HCT116 (cell line): ENCODE results near the gene ANXA8. TPM values are rescaled to one million over a fixed set of nuclear protein-coding genes. Genes with fewer than 3 reads are reported as not detected.

Experiments used
- ATAC-seq: fragments of 200-7000 bp; cut with Tn5 transposase; 2 replicates; pipeline ENCODE4 v1.9.1; 2020; ENCODE audit warnings: mild to moderate bottlenecking, moderate library complexity
- BruUV-seq: library from RNA; stranded (reverse); fragments of 400-500 nt; replicated peaks from 2 replicates; lab custom pipeline; 2021; lab: Mats Ljungman, UMichigan
- CTCF ChIA-PET: fragments of 300-600 bp; sonication (Branson Sonifier 250); formaldehyde crosslinking; loops from one replicate; lab custom pipeline; 2021; ENCODE audit warnings: antibody characterized with exemption; lab: Charles Lee
- POLR2A ChIA-PET: fragments of 300-600, 350-600 bp; sonication (Branson Sonifier 250); formaldehyde crosslinking; loops from one replicate; lab custom pipeline; 2021; ENCODE audit warnings: antibody characterized with exemption; lab: Charles Lee
- RAD21 ChIA-PET, 2 experiments: fragments of 300-600 bp; sonication (Branson Sonifier 250); formaldehyde crosslinking; loops; one replicate each; lab custom pipeline; 2023; ENCODE audit warnings: low total read pairs in 2 of 2; ENCODE audit not compliant: uncharacterized antibody in 2 of 2, unreplicated experiment in 2 of 2, low non-redundant PET in 1 of 2; lab: Charles Lee
- DNase-seq: peaks from one replicate; pipeline ENCODE4 v3.0.0-alpha.2; 2010; ENCODE audit warnings: low read depth, low spot score
- H2AFZ ChIP-seq: fragments of 200-600 bp; shearing (Covaris generic), sonication (generic); 2 replicates; pipeline ENCODE4 v1.6.1; 2017; ENCODE audit warnings: low read depth, mixed run types, mixed read lengths, antibody characterized with exemption, low read length; ENCODE audit not compliant: poor library complexity, severe bottlenecking
- H3K27ac ChIP-seq: 2 replicates; pipeline ENCODE4 v1.5.1; 2012; ENCODE audit warnings: low read depth, low read length
- H3K27me3 ChIP-seq: fragments of 200-600 bp; sonication (generic); 2 replicates; pipeline ENCODE4 v1.6.1; 2016; ENCODE audit warnings: mixed run types, low read length, mixed read lengths; ENCODE audit not compliant: insufficient read depth
- H3K36me3 ChIP-seq, 2 experiments: fragments of 200-500 bp in 1 of 2; fragments of 200-600 bp in 1 of 2; sonication (Bioruptor generic) in 1 of 2; sonication (generic) in 1 of 2; 2 replicates each; pipeline versions ENCODE4 v1.5.1 to v1.6.1; 2014 to 2016; ENCODE audit warnings: low read length in 2 of 2, inconsistent platforms in 1 of 2, mixed read lengths in 1 of 2, mixed run types in 1 of 2; ENCODE audit not compliant: insufficient read depth in 2 of 2, control insufficient read depth in 1 of 2
- H3K4me1 ChIP-seq, 2 experiments: fragments of 200-600 bp in 1 of 2; sonication (generic) in 1 of 2; 2 replicates each; pipeline versions ENCODE4 v1.5.1 to v1.6.1; 2012 to 2017; ENCODE audit warnings: low read length in 2 of 2, inconsistent platforms in 1 of 2, mild to moderate bottlenecking in 1 of 2, mixed read lengths in 1 of 2, mixed run types in 1 of 2, moderate library complexity in 1 of 2; ENCODE audit not compliant: insufficient read depth in 2 of 2, control insufficient read depth in 1 of 2
- H3K4me2 ChIP-seq: fragments of 200-600 bp; sonication (generic); 2 replicates; pipeline ENCODE4 v1.6.1; 2017; ENCODE audit warnings: mixed run types, low read length, mixed read lengths
- H3K4me3 ChIP-seq, 2 experiments: fragments of 200-600 bp in 1 of 2; sonication (generic) in 1 of 2; replicated peaks in 1 of 2; 2 replicates each; pipeline ENCODE4 v1.5.1; 2011 to 2016; ENCODE audit warnings: low read length in 2 of 2, control low read depth in 1 of 2, low read depth in 1 of 2, mild to moderate bottlenecking in 1 of 2, mixed read lengths in 1 of 2, mixed run types in 1 of 2
- H3K79me2 ChIP-seq: fragments of 200-600 bp; sonication (generic); 2 replicates; pipeline ENCODE4 v1.6.1; 2017; ENCODE audit warnings: mild to moderate bottlenecking, mixed run types, low read length, moderate library complexity, mixed read lengths; ENCODE audit not compliant: insufficient read depth
- H3K9ac ChIP-seq: fragments of 200-600 bp; sonication (generic); 2 replicates; pipeline ENCODE4 v1.6.1; 2016; ENCODE audit warnings: low read length, mixed read lengths
- H3K9me2 ChIP-seq: fragments of 200-600 bp; sonication (generic), shearing (Covaris generic); 2 replicates; pipeline ENCODE4 v1.6.1; 2017; ENCODE audit warnings: mixed run types, mild to moderate bottlenecking, moderate library complexity; ENCODE audit not compliant: insufficient read depth
- H3K9me3 ChIP-seq, 2 experiments: fragments of 200-500 bp in 1 of 2; fragments of 200-600 bp in 1 of 2; sonication (Bioruptor generic) in 1 of 2; sonication (generic) in 1 of 2; 2 replicates each; pipeline ENCODE4 v1.6.1; 2014 to 2017; ENCODE audit warnings: low read length in 2 of 2, mixed read lengths in 2 of 2, inconsistent platforms in 1 of 2, low read depth in 1 of 2, mild to moderate bottlenecking in 1 of 2, mixed run types in 1 of 2, moderate library complexity in 1 of 2; ENCODE audit not compliant: control insufficient read depth in 1 of 2, insufficient read depth in 1 of 2
- H4K20me1 ChIP-seq: fragments of 200-600 bp; sonication (generic), shearing (Covaris generic); 2 replicates; pipeline ENCODE4 v1.6.1; 2017; ENCODE audit warnings: mixed run types, mild to moderate bottlenecking, moderate library complexity; ENCODE audit not compliant: insufficient read depth
- CBX3 ChIP-seq: IDR thresholded peaks from 2 replicates; pipeline ENCODE4 v1.6.1; 2012; ENCODE audit warnings: low read depth
- EGR1 ChIP-seq: IDR thresholded peaks from 2 replicates; pipeline ENCODE4 v1.6.1; 2012; ENCODE audit warnings: low read depth
- ELF1 ChIP-seq: IDR thresholded peaks from 2 replicates; pipeline ENCODE4 v1.6.1; 2012; ENCODE audit warnings: low read depth, borderline replicate concordance
- EZH2phosphoT487 ChIP-seq: fragments of 200-600 bp; IDR thresholded peaks from 2 replicates; pipeline ENCODE4 v1.6.1; 2018; ENCODE audit warnings: antibody characterized with exemption, borderline replicate concordance
- FOSL1 ChIP-seq: IDR thresholded peaks from 2 replicates; pipeline ENCODE4 v1.6.1; 2012; ENCODE audit warnings: low read depth
- JUND ChIP-seq: IDR thresholded peaks from 2 replicates; pipeline ENCODE4 v1.6.1; 2012
- MAX ChIP-seq: IDR thresholded peaks from 2 replicates; pipeline ENCODE4 v1.6.1; 2012
- POLR2A ChIP-seq: IDR thresholded peaks from 2 replicates; pipeline ENCODE4 v1.7.0; 2011; ENCODE audit warnings: borderline replicate concordance; ENCODE audit not compliant: insufficient read depth, insufficient read length; ENCODE audit errors: extremely low read depth
- RAD21 ChIP-seq: IDR thresholded peaks from 2 replicates; pipeline ENCODE4 v1.6.1; 2012; ENCODE audit warnings: low read depth, mild to moderate bottlenecking
- SIN3A ChIP-seq: IDR thresholded peaks from 2 replicates; pipeline ENCODE4 v1.6.1; 2012; ENCODE audit warnings: low read depth
- TCF7L2 ChIP-seq: IDR thresholded peaks from 2 replicates; pipeline ENCODE4 v1.7.0; 2011; ENCODE audit warnings: borderline replicate concordance, inconsistent platforms; ENCODE audit not compliant: insufficient read depth, insufficient read length; ENCODE audit errors: extremely low read depth
- YY1 ChIP-seq: IDR thresholded peaks from 2 replicates; pipeline ENCODE4 v1.6.1; 2011; ENCODE audit warnings: low read length, low read depth, moderate library complexity, mild to moderate bottlenecking; ENCODE audit not compliant: insufficient replicate concordance; ENCODE audit errors: extremely low read depth
- ZBTB33 ChIP-seq: IDR thresholded peaks from 2 replicates; pipeline ENCODE4 v1.6.1; 2011; ENCODE audit warnings: mild to moderate bottlenecking, low read length, moderate library complexity; ENCODE audit not compliant: insufficient replicate concordance; ENCODE audit errors: extremely low read depth
- ZFX ChIP-seq: fragments of 450-650 bp; IDR thresholded peaks from 2 replicates; pipeline ENCODE4 v1.6.1; 2017
- ZNF274 ChIP-seq: fragments of 200-500 bp; sonication (Bioruptor generic); IDR thresholded peaks from 2 replicates; pipeline ENCODE4 v1.6.1; 2014; ENCODE audit warnings: mild to moderate bottlenecking, low read depth, low read length, inconsistent platforms
- intact Hi-C: fragments of 100-400 bp; cut with micrococcal nuclease; formaldehyde crosslinking; loops from 2 replicates; pipeline ENCODE4 v1.10.0; 2022
- total RNA-seq: library from RNA; stranded (reverse); gene quantifications from one replicate; pipeline ENCODE4 v1.2.1, GENCODE V29; 2021; ENCODE audit not compliant: unreplicated experiment
- TF ChIP-seq, protein P1 (sequence below), 3 experiments: fragments of 200-600 bp in 1 of 3; sonication (generic) in 1 of 3; IDR thresholded peaks in 2 of 3; conservative IDR thresholded peaks in 1 of 3; 2 replicates each; pipeline ENCODE4 v1.5.1; 2012 to 2017; ENCODE audit warnings: low read depth in 2 of 3, low read length in 2 of 3, antibody characterized with exemption in 1 of 3, borderline replicate concordance in 1 of 3, control low read depth in 1 of 3, mild to moderate bottlenecking in 1 of 3, mixed read lengths in 1 of 3, mixed run types in 1 of 3, moderate library complexity in 1 of 3; ENCODE audit not compliant: insufficient read depth in 1 of 3
- TF ChIP-seq, protein P2 (sequence below): IDR thresholded peaks from 2 replicates; pipeline ENCODE4 v1.6.1; 2012
- TF ChIP-seq, protein P3 (sequence below): IDR thresholded peaks from 2 replicates; pipeline ENCODE4 v1.6.1; 2012; ENCODE audit warnings: low read depth

The ANXA8 gene
- total RNA-seq, 1 experiment from 2014 or later: 0.25 TPM

GRCh38 chr10:47421057-47421952 lies 62.6 kb downstream of the ANXA8 start:
- Histone ChIP-seq H3K36me3 (no peaks in the 10 kb centered on the region), H4K20me1 (no peaks in the 10 kb centered on the region), H3K4me2 (peak overlapping the region; percentile 73), H3K9ac (peak overlapping the region; percentile 44), H3K9me2 (no peaks in the 10 kb centered on the region), H3K79me2 (no peaks in the 10 kb centered on the region), H2AFZ (peak overlapping the region; percentile 42), H3K27ac (peak overlapping the region; percentile 43; the same call in 1 of the 2 replicates), H3K27me3 (no peaks in the 10 kb centered on the region), H3K4me1 (peaks cover 15 to 36% of the 10 kb centered on the region in 2 experiments), H3K4me3 (peak overlapping the region in 1 of 2 experiments; percentile 4; a peak in 1 of 4 replicates), H3K9me3 (no peaks in the 10 kb centered on the region)
- ChIA-PET POLR2A (interaction anchor here (1.0 to 1.7 kb wide), 2 partner anchors 15 to 37 kb away, joined by 3 to 4 read pairs; partner anchors contain the start of gene ZNF488), RAD21 (no interaction called here), CTCF (no interaction called here)
- DNase-seq (peak; percentile 64), ATAC-seq (peak; percentile 97)
- BruUV-seq: no TSS peak
- intact Hi-C loops: no loop called here
- TF ChIP-seq, protein P1, sequence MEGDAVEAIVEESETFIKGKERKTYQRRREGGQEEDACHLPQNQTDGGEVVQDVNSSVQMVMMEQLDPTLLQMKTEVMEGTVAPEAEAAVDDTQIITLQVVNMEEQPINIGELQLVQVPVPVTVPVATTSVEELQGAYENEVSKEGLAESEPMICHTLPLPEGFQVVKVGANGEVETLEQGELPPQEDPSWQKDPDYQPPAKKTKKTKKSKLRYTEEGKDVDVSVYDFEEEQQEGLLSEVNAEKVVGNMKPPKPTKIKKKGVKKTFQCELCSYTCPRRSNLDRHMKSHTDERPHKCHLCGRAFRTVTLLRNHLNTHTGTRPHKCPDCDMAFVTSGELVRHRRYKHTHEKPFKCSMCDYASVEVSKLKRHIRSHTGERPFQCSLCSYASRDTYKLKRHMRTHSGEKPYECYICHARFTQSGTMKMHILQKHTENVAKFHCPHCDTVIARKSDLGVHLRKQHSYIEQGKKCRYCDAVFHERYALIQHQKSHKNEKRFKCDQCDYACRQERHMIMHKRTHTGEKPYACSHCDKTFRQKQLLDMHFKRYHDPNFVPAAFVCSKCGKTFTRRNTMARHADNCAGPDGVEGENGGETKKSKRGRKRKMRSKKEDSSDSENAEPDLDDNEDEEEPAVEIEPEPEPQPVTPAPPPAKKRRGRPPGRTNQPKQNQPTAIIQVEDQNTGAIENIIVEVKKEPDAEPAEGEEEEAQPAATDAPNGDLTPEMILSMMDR (IDR thresholded peaks at IDR 0.05 in 2 of 3, conservative IDR thresholded peaks at IDR 0.05 in 1 of 3; ENCODE audit: borderline replicate concordance in 1 of 3, insufficient read depth in 1 of 3, low read depth in 2 of 3, low read length in 2 of 3): no peak
- no peak for TF ChIP-seq ELF1
- peak; percentile 41 for TF ChIP-seq TCF7L2
- no peak for TF ChIP-seq POLR2A
- TF ChIP-seq CBX3: no peak
- TF ChIP-seq ZBTB33: no peak
- TF ChIP-seq JUND: peak; percentile 66
- TF ChIP-seq YY1: no peak
- TF ChIP-seq EZH2phosphoT487: no peak
- peak; percentile 87 for TF ChIP-seq FOSL1
- TF ChIP-seq RAD21: no peak; the same call in 1 of the 2 replicates
- no peak for TF ChIP-seq ZFX
- no peak for TF ChIP-seq EGR1
- no peak for TF ChIP-seq ZNF274
- TF ChIP-seq, protein P2, sequence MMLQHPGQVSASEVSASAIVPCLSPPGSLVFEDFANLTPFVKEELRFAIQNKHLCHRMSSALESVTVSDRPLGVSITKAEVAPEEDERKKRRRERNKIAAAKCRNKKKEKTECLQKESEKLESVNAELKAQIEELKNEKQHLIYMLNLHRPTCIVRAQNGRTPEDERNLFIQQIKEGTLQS: no peak; the same call in 1 of the 2 replicates
- TF ChIP-seq MAX: no peak
- TF ChIP-seq, protein P3, sequence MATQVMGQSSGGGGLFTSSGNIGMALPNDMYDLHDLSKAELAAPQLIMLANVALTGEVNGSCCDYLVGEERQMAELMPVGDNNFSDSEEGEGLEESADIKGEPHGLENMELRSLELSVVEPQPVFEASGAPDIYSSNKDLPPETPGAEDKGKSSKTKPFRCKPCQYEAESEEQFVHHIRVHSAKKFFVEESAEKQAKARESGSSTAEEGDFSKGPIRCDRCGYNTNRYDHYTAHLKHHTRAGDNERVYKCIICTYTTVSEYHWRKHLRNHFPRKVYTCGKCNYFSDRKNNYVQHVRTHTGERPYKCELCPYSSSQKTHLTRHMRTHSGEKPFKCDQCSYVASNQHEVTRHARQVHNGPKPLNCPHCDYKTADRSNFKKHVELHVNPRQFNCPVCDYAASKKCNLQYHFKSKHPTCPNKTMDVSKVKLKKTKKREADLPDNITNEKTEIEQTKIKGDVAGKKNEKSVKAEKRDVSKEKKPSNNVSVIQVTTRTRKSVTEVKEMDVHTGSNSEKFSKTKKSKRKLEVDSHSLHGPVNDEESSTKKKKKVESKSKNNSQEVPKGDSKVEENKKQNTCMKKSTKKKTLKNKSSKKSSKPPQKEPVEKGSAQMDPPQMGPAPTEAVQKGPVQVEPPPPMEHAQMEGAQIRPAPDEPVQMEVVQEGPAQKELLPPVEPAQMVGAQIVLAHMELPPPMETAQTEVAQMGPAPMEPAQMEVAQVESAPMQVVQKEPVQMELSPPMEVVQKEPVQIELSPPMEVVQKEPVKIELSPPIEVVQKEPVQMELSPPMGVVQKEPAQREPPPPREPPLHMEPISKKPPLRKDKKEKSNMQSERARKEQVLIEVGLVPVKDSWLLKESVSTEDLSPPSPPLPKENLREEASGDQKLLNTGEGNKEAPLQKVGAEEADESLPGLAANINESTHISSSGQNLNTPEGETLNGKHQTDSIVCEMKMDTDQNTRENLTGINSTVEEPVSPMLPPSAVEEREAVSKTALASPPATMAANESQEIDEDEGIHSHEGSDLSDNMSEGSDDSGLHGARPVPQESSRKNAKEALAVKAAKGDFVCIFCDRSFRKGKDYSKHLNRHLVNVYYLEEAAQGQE: no peak
- no peak for TF ChIP-seq SIN3A
